ENCODE data around the gene CAV3.

CAV3 gene

DNA sequence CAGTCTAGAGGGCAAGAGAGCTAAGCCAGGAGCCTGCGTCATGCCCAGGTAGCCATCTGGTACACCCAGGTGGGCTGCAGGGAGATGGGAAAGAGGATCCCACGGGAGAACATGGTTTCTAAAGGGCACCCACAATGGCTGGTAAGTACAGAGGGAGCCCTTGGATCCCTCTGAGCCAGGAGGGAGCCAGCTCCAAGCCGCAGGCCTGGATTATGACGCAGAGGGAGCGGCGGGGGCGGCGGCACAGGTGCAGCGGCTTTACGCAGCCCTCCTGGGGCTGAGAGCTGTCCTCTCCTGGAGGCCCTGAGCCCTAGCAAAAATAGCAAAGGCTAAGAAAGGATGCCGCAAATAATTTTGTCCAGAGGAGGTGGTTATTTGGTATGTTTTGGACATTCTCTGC, 2.8 kb downstream of the CAV3 start:
- no peak for ATAC-seq

- ATAC-seq = no peak
Observed at GRCh38 chr3:8737301-8737700, 3.7 kb downstream of the CAV3 start.

- no peak for ATAC-seq
Observed at GRCh38 chr3:8737823-8738222, 4.2 kb downstream of the CAV3 start.

DNA sequence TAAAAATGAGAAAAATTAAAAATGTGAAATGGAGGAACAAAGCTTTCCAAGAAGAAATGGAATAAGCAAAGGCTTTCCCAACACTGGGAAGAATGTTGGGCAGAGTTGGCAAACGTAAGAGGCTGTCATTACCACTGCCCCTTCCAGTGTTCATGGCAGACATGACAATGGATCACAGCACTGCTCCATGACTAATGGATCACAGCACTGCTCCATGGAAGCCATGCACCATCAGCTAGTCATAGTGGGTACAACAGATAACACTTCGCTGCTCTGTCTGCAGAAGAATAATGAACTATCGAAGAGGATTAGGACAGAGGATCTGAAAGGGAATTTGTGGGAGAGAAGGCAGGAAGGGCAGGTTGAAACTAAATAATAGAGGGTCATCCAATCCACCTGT, 5.0 kb downstream of the CAV3 start:
- ATAC-seq = no peak

DNA sequence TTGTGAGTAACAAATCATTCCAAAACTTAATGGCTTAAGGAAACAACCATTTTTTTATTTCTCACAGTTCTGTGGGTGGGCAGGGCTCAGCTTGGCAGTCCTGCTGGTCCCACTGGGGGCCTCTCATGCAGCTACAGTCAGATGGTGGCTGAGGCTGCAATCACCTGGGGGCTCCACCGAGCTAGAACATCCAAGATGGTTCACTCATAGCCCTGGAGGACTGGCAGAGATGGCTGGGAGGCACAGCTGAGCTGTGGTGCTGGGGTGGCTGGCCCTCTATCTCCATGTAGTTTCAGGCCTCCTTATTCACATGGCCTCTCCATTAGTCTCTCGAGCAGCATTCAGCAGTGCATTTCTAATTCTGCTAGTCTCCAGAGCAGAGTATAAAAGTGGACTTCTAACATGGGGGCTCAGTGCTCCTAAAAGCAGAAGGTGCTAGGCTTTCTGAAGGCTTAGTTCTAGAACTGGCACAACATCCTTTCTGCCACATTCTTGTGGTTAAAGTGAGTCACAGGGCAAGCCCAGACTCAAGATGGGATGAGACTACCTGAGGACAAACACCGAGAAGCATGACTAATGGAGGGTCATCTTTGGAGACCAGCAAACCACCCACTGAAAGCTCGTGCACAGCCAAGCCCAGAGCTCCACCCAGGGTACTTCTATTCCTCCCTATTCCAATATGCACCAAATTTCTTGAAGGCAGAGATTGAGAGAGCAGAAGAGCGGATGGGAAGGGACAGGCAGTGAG, 6.3 kb downstream of the CAV3 start:
- ATAC-seq = no peak

DNA sequence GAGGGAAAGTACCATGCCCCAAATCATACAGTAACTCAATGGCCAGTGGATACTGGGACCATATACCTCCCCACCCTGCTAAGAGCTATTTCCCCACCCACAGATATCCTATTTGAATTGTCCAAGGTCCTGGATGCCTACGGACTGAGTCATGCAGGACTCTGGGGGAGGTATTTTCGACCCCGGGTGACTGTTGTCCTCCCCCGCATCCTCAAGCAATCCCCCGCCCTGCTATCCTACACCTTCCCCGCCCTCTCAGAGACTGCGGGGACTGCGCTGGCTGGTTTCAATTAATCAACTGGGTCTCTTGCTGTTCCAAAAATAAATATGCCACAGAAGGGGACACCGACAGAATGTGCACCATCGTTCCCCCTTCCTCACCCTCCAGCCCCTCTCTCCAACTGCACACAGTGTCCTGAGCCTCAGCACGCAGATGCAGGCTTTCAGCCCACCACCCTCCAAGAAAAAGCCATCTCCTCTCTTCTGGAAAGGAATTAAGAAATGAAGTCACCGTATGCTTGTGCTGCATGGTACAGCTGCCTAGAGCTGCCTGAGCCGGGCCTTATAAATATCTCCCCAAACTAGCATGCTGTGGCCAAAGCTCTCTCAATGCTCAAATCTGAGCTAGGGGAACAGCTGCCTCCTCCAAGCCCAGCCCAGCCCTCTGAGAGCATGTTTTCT, 8.1 kb downstream of the CAV3 start:
- no peak for ATAC-seq

DNA sequence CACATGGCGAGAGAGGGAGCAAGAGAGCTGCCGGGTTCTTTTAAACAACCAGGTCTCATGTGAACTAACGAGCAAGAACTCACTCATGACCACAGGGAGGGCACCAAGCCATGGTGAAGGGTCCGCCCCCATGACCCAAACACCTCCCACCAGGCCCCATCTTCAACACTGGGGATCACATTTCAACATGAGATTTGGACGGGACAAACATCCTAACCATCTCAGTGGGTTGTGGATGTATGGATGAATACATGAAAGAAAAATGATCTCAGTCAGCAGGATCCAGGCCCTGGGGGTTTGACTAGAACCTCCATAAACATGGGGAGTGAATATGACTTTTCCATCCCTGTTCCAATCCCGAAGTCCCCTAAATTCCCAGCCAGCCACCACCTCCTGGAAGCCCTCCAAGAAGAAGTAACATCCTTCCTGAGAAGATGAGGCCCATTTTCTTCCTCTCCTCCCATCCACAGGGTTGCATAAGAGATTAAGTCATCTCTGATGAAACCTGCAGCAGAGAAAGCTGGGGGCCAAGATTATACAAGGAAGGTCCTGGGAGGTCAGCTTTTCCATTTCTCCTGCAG, 9.5 kb downstream of the CAV3 start:
- ATAC-seq = no peak

DNA sequence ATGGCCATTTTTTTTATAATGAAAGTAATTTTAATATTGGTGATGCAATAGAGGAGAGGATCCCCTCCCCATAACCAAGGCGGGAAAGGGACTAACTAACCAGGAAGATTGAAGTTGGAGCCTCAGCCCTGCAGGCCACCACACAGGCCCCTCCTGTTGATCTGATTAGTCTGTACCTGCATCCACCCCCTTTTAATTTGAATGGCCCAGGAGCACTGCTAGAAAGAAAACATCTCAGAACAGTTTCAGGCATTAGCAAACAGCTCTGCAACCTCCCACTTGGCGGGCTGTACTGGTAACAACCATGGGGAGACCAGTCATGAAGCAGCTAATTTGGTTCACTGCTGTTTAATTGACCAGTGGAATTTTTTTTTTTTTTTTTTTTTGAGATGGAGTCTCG, 10.3 kb downstream of the CAV3 start:
- ATAC-seq = no peak

DNA sequence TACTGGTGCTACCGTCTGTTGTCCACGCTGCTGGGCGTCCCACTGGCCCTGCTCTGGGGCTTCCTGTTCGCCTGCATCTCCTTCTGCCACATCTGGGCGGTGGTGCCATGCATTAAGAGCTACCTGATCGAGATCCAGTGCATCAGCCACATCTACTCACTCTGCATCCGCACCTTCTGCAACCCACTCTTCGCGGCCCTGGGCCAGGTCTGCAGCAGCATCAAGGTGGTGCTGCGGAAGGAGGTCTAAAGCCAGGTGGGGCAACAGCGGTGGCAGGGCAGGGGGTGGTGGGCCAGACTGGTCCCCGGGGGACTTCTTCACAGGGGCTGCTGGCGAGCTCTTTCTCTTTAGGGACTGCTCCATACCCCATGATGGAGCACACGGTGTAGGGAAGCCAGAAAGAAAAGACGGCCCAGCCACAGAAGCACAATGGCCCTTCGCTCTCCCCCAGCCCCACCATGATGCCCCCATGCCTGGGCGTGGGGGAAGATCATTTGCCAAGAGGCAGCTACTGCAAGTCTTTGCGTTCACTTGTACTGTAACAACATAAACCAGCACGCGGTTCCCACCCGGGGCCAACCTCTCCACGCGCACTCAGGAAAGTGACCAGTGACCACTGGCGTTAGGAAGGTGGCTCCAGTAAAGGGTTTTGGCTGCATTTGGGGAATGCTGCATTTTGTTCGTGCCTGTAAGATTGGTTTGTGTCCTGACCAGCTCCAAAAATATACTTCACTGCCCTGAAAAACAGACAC, 12.2 kb downstream of the CAV3 start:
- ATAC-seq = no peak

DNA sequence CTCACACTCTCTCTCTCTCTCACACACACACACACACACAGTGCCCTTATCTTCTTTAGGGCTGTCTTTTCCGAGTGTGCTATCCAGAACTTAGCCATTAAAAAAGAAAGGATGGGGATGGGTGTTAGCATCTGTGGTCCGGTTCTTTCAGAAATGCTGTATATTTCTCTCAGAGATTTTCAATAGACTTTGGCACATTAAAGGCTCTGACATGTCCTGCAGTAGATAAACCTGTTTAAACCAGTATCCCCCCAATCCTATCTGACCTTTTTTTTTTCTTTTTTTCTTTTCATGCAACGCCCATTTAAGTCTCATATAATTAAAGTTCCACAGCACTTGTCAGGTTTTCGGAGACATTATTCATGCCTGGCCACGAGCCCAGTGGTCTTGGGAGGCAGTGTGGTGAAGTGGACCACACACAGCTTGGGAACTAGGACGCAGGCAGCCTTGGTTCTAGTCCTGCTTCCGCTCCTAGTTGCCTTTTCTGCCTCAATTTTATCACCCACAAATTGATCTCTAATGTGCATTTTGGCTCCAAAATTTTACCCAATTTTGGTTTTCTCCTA, 13.3 kb downstream of the CAV3 start:
- ATAC-seq = no peak

DNA sequence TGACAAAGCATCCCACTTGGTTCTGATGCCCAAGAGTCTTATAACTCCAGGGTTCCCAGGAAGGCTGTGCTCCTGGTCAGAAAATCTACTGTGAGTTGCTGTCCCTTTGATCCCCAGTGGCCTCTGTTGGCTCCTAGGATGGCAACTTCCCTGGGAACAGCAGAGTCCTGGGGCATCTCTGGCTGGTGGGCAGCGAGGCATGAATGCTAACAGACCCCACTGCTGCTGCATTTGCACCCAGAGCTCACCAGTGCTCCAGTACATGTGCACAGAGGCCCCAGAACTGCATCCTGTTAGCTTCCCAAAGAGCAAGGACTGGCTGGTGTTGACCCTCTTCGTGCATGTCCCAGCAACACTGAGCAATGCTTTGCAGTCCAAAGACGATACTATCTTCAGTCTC, 15.7 kb downstream of the CAV3 start:
- ATAC-seq = no peak

- no peak for ATAC-seq
Observed at GRCh38 chr3:8752832-8753231, 19.2 kb downstream of the CAV3 start.

DNA sequence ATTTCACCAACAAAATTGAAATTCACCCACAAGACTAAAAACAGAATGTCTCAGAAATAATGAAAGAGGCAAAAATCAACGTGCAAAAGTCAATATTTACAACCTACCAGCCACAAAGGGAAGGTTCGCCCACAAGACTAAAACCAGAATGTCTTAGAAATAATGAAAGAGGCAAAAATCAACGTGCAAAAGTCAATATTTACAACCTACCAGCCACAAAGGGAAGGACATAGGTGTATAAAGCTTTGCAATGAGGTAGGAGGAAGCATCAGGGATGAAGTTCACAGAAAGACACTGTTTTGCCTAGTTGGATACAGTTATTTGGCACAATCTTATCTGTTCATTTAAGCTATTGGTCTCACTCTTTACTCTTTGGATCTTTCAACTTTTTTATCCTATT, 21.5 kb downstream of the CAV3 start:
- ATAC-seq = no peak

GRCh38 chr3:8755564-8756237, 22.1 kb downstream of the CAV3 start:
- ATAC-seq = no peak

DNA sequence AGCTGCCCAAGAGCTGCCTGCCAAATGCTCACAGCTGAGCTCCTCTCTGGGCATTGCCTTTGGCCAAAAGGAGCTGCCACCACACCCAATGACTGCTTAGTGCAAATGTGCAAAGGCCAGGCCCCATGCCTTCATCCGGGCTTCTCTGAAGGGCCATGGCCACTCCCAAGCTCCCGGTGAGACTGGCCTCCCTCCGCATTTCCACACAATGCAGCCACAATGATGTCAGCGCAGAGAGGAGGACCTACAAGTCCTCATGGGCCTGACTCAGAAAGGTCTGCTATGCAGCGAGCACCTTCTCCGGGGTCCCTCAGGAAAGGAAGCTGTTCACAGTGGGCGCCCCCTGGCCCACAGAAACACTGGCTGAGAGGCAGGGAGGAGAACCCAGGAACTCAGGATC, 23.1 kb downstream of the CAV3 start:
- ATAC-seq = no peak

- no peak for ATAC-seq
Observed at GRCh38 chr3:8757551-8758518, 24.2 kb downstream of the CAV3 start.

- ATAC-seq = no peak
Observed at GRCh38 chr3:8759038-8759707, 25.6 kb downstream of the CAV3 start.

- no peak for ATAC-seq
Observed at GRCh38 chr3:8760091-8760490, 26.5 kb downstream of the CAV3 start.

DNA sequence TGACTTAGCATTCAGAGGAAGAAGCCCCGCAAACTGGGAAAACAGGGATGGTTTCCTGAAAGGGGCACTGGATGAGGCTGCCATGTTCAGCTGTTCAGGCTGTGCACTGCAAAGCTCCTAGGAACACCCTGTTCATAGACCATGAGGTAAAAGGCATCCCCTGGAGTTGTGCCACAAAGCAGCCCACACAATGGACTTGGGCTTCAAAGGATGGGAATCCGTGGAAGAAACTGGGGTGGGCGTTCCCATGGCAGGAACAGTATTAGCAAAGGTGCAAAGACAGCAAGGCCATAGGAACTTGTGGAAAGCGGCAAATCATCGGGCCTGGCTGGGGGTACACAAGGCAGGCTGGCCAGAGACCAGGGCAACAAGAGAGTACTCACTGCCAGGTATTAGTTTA, 26.9 kb downstream of the CAV3 start:
- ATAC-seq = no peak

DNA sequence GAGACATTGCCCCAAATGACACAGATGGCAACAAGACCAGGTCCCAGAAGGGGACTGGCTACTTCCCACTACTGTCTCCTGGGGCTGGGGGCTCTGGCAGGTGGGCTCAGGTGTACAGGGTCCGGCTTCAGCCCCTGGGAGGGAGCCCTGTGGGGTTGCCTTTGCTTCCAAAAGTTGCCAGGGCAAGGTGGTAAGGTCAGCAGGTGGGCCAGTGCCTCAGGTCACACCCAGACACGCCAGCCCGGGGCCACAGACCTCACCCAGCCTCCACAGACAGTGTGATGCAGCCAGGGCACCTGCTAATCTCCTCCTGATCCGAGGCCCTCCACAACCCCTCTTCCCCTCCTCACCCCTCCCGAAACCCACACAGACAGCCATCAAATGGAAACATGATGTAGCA, 28.3 kb downstream of the CAV3 start:
- ATAC-seq = no peak

Data from activated CD4-positive, CD25-positive, alpha-beta regulatory T cell treated with anti-CD3 and anti-CD28 coated beads, Interleukin-2, amount 50 U/mL, for 24 hours (primary cell).